ENCODE results near the gene APOC3.

APOC3 gene

GRCh38 chr11:116875194-116875593 lies 45.5 kb downstream of the APOC3 start:
- no peak for DNase-seq (ENCODE audit: low read depth)

- DNase-seq (ENCODE audit: low read depth): no peak
Measured at GRCh38 chr11:116876656-116877055, 46.9 kb downstream of the APOC3 start.

GRCh38 chr11:116879800-116880625 lies 50.3 kb downstream of the APOC3 start:
- DNase-seq (ENCODE audit: low read depth): no peak

DNA sequence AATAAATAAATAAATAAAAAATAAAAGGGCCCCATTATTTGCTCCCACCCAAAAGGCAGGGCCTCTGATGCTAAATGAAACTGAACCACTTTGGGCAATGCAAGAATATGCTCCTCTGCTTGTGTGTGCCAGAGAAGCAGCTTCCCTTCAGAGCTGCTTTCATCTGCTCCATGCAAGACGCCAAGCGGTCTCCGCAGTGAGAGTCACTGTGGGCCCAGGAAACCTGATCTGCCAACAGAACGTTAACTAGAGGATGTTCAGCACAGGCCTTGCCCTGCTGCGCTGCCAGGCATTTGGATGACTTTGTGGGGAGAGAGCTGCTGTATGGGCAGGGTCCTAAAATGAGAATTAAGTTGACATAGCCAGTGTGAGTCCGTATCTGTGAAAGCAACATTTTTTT lies 51.4 kb downstream of the APOC3 start:
- no peak for DNase-seq (ENCODE audit: low read depth)

DNA sequence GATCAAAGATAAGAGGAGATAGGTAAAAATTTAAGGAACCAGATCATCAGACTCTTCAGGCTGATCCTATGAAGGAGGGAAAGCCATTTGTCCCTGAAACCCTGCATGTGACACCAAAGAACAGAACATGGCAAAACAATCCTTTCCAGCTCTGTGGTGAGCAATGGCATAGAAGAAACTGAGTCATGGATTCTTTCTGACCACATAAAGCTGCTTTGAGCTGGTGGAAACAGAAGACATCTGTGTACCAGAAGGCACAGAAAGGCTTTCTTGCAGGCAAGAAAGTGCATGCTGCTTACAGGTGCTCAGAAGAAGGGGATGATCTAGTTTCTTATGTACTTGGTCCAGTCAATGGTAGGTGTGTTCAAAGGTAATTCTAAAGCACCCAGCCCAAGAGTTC lies 52.7 kb downstream of the APOC3 start:
- no peak for DNase-seq (ENCODE audit: low read depth)
